Activated naive CD4-positive, alpha-beta T cell treated with anti-CD3 and anti-CD28 coated beads, Interleukin-2, amount 50 U/mL, for 24 hours (primary cell): ENCODE results near the gene RAB27B.
"Not testable (repeated sequence)": the region's sequence is repeated elsewhere in the genome, so short reads cannot be mapped to it uniquely, and the experiment has no call there.

Experiments
- H3K27ac Mint-ChIP-seq: one replicate; pipeline ENCODE4 v1.8.0; 2021; ENCODE audit warnings: mild to moderate bottlenecking, mixed read lengths
- H3K27me3 Mint-ChIP-seq: one replicate; pipeline ENCODE4 v1.8.0; 2021; ENCODE audit warnings: mixed read lengths
- H3K36me3 Mint-ChIP-seq: one replicate; pipeline ENCODE4 v1.8.0; 2021; ENCODE audit warnings: mixed read lengths
- H3K4me1 Mint-ChIP-seq: one replicate; pipeline ENCODE4 v1.8.0; 2021; ENCODE audit warnings: mixed read lengths
- H3K4me3 Mint-ChIP-seq: one replicate; pipeline ENCODE4 v1.8.0; 2021; ENCODE audit warnings: mild to moderate bottlenecking, mixed read lengths
- H3K9me3 Mint-ChIP-seq: one replicate; pipeline ENCODE4 v1.8.0; 2021; ENCODE audit warnings: mixed read lengths

Gene RAB27B

DNA sequence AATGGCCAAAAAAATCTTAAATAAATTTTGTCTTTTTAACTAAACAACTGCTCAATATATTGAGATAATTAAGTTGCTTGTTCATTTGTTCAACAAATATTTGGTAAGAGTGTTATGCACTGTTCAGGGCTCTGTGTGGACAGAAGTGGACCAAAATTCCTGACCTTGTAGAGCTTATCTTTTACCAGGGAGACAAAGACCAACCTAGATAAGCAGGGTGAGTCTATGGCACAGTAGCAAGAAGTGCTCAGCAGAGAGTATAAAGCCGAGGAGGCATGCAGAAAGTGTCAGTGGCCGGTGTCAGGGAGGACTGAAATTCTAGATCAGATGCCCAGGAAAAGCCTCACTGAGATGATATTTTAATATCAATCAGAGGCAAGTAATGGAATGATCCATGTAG is 2.6 kb downstream of the RAB27B start:
- Mint-ChIP-seq H3K9me3 (peaks cover 6% of the 10 kb centered on the region), H3K4me3 (no peak overlapping the region), H3K27ac (no peak overlapping the region), H3K27me3 (peaks cover 8% of the 10 kb centered on the region), H3K4me1 (peaks cover 39% of the 10 kb centered on the region), H3K36me3 (peaks cover 3% of the 10 kb centered on the region)

DNA sequence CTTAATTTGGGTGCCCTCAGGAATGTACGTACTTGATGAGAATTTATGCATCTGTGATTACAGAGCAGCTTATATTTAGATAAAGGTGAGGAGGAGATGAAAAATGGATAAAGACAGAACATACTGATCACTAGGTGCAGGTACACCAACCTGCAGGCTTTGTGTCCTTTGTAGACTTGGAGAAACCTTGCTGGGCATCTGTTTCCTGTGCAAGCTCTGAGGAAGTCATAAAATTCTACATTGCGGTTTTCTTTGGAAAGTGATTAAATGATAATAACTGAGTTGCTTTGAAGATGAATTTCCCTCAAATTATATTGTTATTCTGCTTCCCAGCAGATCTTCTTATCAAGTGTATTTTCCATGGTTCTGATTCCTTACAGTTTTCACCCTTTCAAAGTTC is 7.7 kb downstream of the RAB27B start:
- Mint-ChIP-seq H3K9me3 (peaks cover 6% of the 10 kb centered on the region), H3K27ac (no peak overlapping the region), H3K4me1 (peaks cover 22% of the 10 kb centered on the region), H3K27me3 (peaks cover 3% of the 10 kb centered on the region), H3K36me3 (peaks cover 3% of the 10 kb centered on the region), H3K4me3 (peak overlapping the region; percentile 30)

- Mint-ChIP-seq H3K36me3 (no peaks in the 10 kb centered on the region), H3K27ac (no peak overlapping the region), H3K27me3 (no peaks in the 10 kb centered on the region), H3K4me1 (no peaks in the 10 kb centered on the region), H3K4me3 (no peak overlapping the region), H3K9me3 (no peaks in the 10 kb centered on the region)
These were observed 15.0 kb downstream of the RAB27B start for GRCh38 chr18:54843314-54843713.

DNA sequence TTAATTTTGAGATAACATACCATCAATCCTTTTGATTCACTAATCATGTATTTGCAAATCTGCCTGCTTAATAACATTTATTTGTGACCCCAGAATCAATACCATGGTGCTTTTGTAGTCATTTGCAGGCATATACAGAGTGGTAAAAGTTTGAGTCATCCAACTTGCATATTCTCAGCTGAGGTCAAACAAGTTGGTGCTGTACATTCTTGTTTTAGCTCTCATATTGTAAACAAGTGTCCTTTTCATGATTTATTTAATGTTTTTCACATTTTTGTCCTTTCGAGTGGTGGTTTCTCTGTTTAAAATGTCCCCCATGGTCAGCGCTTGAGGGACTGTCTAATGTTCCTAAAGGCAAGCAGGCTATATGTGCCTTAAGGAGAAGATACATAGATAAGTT is 17.5 kb downstream of the RAB27B start:
- no peaks in the 10 kb centered on the region for H3K36me3 Mint-ChIP-seq
- H3K27ac Mint-ChIP-seq, result no peak overlapping the region
- H3K4me1 Mint-ChIP-seq, result no peaks in the 10 kb centered on the region
- H3K27me3 Mint-ChIP-seq, result no peaks in the 10 kb centered on the region
- H3K9me3 Mint-ChIP-seq, result no peaks in the 10 kb centered on the region
- no peak overlapping the region for H3K4me3 Mint-ChIP-seq

DNA sequence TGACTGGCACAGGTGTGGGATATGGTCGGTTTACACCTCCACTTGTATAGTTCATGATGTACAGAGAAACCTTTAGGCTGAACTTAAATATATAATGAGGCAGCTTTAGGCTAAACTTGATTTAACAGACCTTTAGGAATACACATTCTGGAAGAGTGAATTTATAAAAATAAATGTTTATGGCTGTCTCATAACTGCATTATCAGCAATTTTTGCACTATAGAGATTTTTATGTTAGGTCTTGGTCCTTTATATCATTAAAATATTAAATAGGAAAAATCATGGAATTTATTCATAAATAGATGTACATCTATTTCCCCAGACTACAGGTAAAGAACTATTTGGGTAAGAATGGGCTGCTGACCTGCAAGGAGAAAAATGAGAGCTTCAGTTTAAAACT is 19.8 kb downstream of the RAB27B start:
- Mint-ChIP-seq H3K36me3 (no peaks in the 10 kb centered on the region), H3K27ac (no peak overlapping the region), H3K4me3 (no peak overlapping the region), H3K27me3 (no peaks in the 10 kb centered on the region), H3K4me1 (peaks cover 10% of the 10 kb centered on the region), H3K9me3 (no peaks in the 10 kb centered on the region)

DNA sequence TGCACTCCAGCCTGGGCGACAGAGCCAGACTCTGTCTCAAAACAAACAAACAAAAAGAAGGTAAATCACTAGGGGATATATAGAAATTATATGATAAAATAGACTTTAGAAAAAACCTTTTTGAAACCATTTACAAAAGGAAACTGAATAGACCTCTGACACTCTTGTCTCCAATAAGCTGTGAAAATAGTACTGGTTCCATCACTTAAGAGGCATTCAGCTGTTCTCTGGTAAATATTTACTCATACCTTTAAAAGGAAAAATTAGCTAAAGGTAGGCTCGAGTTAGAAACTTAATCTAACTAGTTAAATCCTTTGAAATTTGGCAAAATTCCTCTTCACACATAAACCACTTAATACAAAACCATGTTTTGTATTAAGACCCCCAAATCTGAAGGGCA is 21.4 kb downstream of the RAB27B start:
- H3K9me3 Mint-ChIP-seq, result no peaks in the 10 kb centered on the region
- H3K27me3 Mint-ChIP-seq, result no peaks in the 10 kb centered on the region
- H3K27ac Mint-ChIP-seq, result no peak overlapping the region
- peaks cover 15% of the 10 kb centered on the region for H3K4me1 Mint-ChIP-seq
- no peak overlapping the region for H3K4me3 Mint-ChIP-seq
- H3K36me3 Mint-ChIP-seq, result no peaks in the 10 kb centered on the region

DNA sequence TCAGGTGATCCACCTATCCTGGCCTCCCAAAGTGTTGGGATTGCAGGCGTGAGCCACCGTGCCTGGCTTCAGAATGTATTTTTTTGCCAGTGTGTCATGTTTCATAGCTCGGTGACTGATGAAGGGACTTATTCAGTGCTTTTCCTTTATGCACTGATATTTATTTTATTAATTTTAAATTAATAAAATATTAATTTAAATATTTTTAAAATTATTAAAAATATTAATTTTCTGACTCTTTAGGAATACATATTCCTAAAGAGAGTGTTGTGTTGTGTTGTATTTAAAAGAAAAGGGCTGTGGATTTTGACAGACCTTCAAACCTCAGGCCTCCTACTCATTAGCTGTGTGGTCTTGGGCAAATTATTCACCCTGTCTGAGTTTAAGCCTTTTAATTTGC is 22.3 kb downstream of the RAB27B start:
- no peaks in the 10 kb centered on the region for H3K36me3 Mint-ChIP-seq
- no peak overlapping the region for H3K4me3 Mint-ChIP-seq
- no peaks in the 10 kb centered on the region for H3K9me3 Mint-ChIP-seq
- H3K27ac Mint-ChIP-seq, result no peak overlapping the region
- no peaks in the 10 kb centered on the region for H3K27me3 Mint-ChIP-seq
- peaks cover 15% of the 10 kb centered on the region for H3K4me1 Mint-ChIP-seq

DNA sequence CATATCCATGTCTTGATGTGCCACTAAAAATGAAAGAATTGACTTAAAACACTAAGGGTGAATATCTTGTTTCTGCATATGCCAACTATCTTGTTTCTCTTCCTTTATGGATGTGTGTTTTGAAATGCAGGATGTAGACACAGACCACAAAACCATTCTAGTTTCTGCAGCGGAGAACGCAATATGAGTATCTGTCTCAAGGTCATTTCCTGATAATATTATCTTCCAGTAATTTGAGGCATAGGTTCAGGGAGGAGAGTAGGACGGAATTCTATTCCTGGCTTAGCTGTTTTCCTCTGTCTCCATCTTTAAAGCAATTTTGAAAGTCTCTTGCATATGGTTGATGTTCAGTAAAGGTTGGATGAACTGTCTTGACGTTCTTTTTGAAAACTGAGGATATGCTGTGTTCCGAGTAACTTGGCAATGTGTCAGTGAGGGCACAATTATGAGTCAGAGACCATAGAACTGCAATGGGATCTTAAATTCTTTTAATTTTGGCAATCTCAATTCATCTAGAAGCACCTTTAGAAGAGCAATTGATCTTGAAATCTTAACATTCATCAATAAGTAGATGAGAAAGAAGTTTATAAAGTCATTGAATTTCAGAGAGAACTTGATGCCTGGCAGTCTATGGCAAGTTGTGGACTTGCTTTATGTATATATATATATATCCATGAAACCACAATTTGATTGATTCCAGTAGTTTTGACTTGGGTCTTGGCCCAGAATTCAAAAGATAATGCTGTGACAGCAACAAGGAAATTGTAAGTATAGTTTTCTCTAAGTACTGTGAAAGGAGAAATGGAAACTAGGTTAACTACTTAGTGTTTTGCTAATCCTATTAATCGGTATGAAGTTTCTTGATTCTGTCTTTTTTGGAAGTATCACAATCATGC is 24.8 kb downstream of the RAB27B start:
- Mint-ChIP-seq H3K4me1 (peaks cover 15% of the 10 kb centered on the region), H3K4me3 (no peak overlapping the region), H3K27ac (no peak overlapping the region)

GRCh38 chr18:54855050-54855449 is 26.8 kb downstream of the RAB27B start:
- not testable (repeated sequence) for H3K4me3 Mint-ChIP-seq, H3K27me3 Mint-ChIP-seq, H3K9me3 Mint-ChIP-seq, H3K27ac Mint-ChIP-seq, H3K36me3 Mint-ChIP-seq
- H3K4me1 Mint-ChIP-seq, result peaks cover 15% of the 10 kb centered on the region

More for the DNA sequence above, 24.8 kb downstream of the RAB27B start:
- Mint-ChIP-seq H3K27me3 (no peaks in the 10 kb centered on the region), H3K9me3 (no peaks in the 10 kb centered on the region), H3K36me3 (no peaks in the 10 kb centered on the region)

DNA sequence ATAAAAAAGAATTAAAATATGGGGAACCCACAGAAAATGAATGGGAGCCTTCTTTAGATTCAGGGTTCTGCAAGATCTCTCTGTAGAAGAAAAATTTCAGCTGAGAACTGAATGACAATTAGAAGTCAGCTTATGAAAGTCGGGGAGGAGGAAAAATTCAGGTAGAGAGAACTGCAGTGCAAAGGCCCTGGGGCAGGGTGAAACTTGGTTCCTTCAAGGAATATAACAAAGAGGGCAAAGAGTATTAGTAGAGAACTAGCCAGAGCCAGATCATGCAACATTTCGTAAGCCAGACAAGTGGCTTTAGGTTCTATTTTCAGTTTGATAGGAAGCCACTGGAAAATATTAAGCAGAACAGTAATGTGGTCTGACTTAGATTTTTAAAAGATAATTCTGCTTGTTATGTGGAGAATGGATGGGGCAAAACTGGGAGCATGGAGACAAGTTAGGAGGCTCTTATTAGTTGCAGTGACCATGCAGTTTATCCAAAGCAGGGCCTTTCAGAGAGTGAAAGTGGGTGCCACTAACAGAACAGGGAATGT is 27.9 kb downstream of the RAB27B start:
- Mint-ChIP-seq H3K36me3 (no peaks in the 10 kb centered on the region), H3K4me1 (peaks cover 15% of the 10 kb centered on the region), H3K9me3 (no peaks in the 10 kb centered on the region), H3K27ac (no peak overlapping the region), H3K4me3 (no peak overlapping the region), H3K27me3 (no peaks in the 10 kb centered on the region)

DNA sequence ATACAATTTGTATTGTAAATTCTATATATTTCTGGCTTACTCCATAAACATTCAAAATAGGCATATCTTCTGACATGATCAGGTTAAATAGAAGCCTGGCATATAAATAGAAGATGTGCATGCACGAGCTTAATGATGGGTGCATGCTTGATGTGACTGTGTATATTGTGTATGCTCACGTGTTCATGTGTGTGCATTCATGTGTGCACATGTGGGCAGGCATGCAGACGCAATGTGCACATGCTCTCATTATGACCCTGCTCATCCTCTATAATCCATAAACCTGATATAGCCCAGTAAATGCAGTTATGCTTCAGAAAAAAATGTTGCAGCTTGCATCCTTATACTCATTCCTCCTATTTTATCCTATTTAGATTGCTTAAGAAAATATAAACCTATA is 29.2 kb downstream of the RAB27B start:
- no peaks in the 10 kb centered on the region for H3K27me3 Mint-ChIP-seq
- peaks cover 12% of the 10 kb centered on the region for H3K4me1 Mint-ChIP-seq
- no peak overlapping the region for H3K27ac Mint-ChIP-seq

DNA sequence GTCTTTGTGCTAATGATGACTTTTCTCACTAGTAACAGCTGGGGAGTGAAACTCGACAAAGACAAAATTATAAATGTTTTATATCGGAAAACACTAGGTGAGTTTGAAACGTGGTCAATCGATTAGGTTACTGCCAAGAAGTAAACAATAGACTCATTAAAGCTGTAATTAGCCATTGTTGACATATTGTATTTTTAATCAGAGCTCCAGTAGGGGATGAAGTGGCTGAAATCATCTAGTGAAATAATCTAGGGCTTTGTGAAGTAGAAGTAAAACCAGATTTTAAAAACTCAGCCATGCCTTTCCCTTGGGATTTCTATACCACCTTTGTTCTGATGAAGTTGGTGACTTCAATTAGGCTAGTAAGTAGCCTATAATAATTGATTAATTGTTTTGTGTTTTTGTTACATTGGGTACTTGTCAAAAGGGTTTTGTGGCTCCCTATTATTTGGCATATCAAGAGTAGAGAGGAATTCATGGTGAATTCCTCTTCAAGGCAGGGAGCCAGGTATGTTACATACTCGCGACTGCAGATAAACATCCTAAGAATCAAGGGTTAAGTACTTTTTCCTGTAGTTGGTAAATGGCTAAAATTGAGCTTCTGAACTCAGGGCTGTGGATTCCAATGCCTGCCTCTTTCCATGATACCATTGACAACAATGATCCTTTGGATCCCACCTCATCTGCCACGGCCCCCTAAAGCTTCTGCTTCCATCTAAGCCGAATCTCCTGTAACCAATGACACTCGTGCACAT is 31.6 kb downstream of the RAB27B start:
- Mint-ChIP-seq H3K4me1 (no peaks in the 10 kb centered on the region), H3K9me3 (no peaks in the 10 kb centered on the region), H3K36me3 (no peaks in the 10 kb centered on the region), H3K27me3 (no peaks in the 10 kb centered on the region), H3K4me3 (no peak overlapping the region), H3K27ac (no peak overlapping the region)

More for the DNA sequence above, 29.2 kb downstream of the RAB27B start:
- no peaks in the 10 kb centered on the region for H3K36me3 Mint-ChIP-seq
- H3K4me3 Mint-ChIP-seq, result no peak overlapping the region
- no peaks in the 10 kb centered on the region for H3K9me3 Mint-ChIP-seq

GRCh38 chr18:54860941-54861340 is 32.7 kb downstream of the RAB27B start:
- Mint-ChIP-seq H3K27me3 (no peaks in the 10 kb centered on the region), H3K4me3 (no peak overlapping the region), H3K36me3 (no peaks in the 10 kb centered on the region), H3K4me1 (no peaks in the 10 kb centered on the region), H3K9me3 (no peaks in the 10 kb centered on the region), H3K27ac (no peak overlapping the region)

- Mint-ChIP-seq H3K27me3 (no peaks in the 10 kb centered on the region), H3K9me3 (no peaks in the 10 kb centered on the region), H3K4me3 (no peak overlapping the region), H3K36me3 (peaks cover 3% of the 10 kb centered on the region), H3K4me1 (no peaks in the 10 kb centered on the region), H3K27ac (no peak overlapping the region)
These were observed 38.9 kb downstream of the RAB27B start for GRCh38 chr18:54867131-54867530.

GRCh38 chr18:54871231-54871630 is 43.0 kb downstream of the RAB27B start:
- peaks cover 3% of the 10 kb centered on the region for H3K4me1 Mint-ChIP-seq
- no peak overlapping the region for H3K4me3 Mint-ChIP-seq
- H3K36me3 Mint-ChIP-seq, result peaks cover 3% of the 10 kb centered on the region
- H3K27ac Mint-ChIP-seq, result no peak overlapping the region
- H3K27me3 Mint-ChIP-seq, result no peaks in the 10 kb centered on the region
- H3K9me3 Mint-ChIP-seq, result no peaks in the 10 kb centered on the region

DNA sequence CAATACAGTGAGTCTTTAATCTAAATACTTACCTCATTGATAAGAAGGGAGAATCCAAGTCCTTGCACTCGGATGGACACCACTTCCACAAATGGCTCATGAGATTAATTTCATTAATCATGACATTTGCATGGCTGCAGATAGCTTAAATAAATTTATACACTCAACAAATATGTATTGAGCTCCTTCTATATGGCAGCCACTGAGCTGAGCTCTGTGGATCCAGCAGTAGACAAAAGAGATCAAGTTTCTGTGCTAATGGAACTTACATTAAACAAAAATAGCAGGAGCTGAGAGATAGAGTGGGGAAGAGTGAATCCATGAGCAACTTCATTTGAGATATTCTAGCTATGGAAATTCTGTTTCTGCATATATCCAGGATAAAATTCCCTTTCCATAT is 44.4 kb downstream of the RAB27B start:
- Mint-ChIP-seq H3K4me1 (peaks cover 3% of the 10 kb centered on the region), H3K4me3 (no peak overlapping the region), H3K9me3 (no peaks in the 10 kb centered on the region), H3K27me3 (no peaks in the 10 kb centered on the region), H3K36me3 (peaks cover 3% of the 10 kb centered on the region), H3K27ac (no peak overlapping the region)
